Dermis microvascular lymphatic vessel endothelial cell (primary cell): ENCODE data around the gene DTNB. TPM values are rescaled to one million over a fixed set of nuclear protein-coding genes. Genes with fewer than 3 reads are reported as not detected.

Experiments
- DNase-seq, 2 donors: peaks; one replicate each; pipeline versions ENCODE4 v3.0.0 to v3.0.0-alpha.2; 2010; ENCODE audit warnings: low read depth in 2 of 2
- total RNA-seq: library from RNA; depleted of rRNA; stranded (reverse); fragments of >200 nt; gene quantifications from 2 replicates; pipeline ENCODE4 v1.2.1, GENCODE V29; 2014

DTNB gene
- total RNA-seq, 1 donor from 2014 or later: 4.9 TPM

GRCh38 chr2:25389161-25389560, 284.2 kb downstream of the DTNB start:
- DNase-seq: no peak

GRCh38 chr2:25388491-25388890, 284.9 kb downstream of the DTNB start:
- no peak for DNase-seq

DNA sequence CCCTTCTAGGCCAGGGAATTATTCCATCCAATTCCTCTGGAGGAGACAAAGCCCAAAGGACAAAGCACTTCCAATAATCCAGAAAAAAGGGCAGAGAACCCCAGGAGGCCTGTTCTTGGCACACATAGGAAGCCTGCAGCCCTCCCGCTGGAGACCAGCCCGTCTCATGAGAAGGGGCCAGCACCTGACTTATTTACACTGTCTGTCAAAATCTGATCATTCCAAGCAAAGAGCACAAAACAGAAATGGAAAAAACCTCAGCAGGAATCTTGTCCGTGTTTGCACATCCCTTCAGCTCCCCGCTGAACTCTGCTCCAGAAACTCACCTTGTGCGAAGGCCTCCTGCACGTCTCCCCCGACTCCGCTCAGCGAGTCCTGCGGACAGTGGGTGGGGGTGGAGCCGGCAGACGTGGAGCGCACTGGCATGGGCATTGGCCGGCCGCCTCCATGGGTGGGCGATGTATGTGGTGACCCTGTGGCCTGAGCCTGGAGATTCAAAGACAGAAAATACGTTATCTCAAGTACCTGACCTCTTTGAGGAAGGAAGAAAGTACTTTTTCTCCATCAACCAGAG, 285.4 kb downstream of the DTNB start:
- no peak for DNase-seq

DNA sequence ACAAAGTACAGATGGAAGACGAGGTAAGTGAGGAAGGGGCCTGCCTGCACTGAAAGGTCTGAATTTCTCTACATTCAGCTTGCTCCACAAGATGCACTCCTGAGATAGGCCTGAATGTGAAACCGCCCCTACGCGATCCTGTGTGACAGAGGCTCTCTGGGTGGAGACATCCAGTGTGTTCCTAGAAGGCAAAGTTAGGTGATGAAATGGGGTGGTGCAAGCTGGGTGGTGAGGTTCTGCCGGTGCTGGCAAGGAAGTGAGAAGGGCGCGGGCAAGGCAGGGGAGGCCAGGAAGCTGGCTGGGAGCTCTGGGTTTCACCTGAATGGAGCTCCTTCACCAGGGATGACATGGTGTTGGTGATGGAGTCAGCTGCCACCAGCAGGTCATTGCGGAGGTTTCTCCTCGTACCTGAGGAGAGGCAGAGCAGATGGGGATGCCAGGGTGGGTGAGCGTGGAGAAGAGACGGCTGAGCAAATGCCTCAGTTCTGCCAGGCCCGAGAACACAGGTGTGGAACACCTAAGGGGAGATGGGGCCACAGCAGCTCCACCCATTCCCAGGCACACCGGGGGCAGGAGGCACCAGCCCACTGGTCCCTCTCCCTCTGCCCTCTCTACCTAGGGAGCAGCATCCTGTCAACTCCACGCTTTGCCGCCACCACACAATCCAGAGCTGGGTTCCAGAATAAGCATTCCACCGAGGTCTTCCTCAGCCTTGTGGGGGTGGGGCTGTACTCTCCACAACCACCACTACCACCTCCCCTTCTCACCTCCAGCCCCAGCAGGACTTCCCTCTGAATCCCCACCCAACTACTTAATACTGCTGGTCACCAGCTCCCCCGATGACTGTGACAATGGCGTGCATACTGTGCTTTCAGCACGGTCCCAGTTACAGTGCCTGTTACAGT, 286.2 kb downstream of the DTNB start:
- no peak for DNase-seq

GRCh38 chr2:25385910-25386309, 287.5 kb downstream of the DTNB start:
- DNase-seq: no peak

GRCh38 chr2:25383806-25384205, 289.6 kb downstream of the DTNB start:
- DNase-seq: no peak

GRCh38 chr2:25381502-25381901, 291.9 kb downstream of the DTNB start:
- no peak for DNase-seq

DNA sequence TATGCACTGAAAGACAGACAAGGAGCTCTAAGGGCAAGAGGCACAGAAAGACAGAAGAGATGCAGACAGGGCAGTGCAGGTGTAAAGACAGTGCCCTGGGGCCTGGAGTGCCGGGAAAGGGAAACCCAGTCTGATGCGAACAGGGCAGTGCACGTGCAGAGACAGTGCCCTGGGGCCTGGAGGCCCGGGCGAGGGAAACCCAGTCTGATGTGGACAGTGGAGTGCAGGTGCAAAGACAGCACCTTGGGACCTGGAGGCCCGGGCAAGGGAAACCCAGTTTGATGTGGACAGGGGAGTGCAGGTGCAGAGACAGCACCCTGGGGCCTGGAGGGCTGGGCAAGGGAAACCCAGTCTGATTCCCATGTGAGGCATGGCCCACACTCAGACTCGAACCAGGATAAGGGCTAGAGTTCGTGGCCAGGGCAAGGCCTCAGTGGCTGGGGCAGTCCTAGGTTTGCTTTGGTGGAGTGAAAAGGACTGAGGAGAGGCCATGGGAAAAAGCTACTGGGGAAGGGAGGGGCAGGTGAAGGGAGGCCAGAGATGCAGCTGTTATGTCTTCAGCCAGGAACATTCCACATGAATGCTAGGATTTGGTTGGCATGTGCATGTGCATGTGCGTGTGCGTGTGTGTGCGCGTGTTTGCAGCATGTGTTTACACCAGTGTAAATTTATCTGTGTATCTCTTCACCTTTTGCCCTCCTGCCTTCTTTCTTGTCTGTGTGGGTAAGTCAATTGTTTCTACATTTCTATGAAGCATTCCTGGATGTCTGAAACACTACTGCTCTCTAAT, 292.6 kb downstream of the DTNB start:
- DNase-seq: no peak

DNA sequence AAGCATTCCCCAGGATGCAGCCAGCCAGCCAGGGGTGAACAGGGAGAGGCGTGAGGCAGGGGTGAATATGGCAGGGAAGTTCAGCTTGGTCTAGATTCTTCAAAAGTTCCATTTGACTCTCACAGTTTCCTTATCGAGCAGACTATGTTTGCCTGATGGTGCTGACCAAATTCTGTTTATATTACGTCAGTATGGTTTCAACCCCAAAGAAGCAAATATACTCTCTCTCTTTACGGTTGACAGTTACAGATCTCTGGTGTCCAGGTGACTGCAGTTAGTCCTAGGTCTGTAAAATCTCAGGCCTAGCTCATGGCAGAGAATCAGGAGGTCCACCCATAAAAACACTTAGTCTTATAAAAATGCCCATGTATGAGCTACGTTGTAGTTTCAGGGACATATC, 293.4 kb downstream of the DTNB start:
- no peak for DNase-seq

DNA sequence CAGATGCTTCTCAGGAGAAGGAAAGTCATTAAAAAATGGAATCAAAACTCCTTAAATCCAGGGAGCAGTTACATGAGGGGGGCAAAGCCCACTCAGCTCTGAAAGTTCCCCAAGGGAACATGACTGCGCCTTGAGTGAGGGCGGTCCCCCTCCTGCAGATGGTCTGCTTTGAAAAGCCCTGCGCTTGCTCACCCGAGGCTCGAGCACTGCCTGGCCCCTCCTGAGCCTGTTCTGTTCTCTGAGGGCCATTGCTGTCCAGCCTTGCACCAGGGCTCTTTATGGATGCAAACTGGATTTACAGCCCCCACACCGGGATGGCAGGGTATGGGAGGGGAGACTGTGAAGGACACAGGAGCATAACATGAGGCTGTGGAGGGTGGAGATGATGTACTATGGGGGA, 293.8 kb downstream of the DTNB start:
- DNase-seq: no peak

GRCh38 chr2:25378731-25379490, 294.5 kb downstream of the DTNB start:
- peak in 1 of 2 donors; percentile 9 for DNase-seq

- no peak for DNase-seq
Measured at GRCh38 chr2:25377822-25378421, 295.5 kb downstream of the DTNB start.

GRCh38 chr2:25376750-25377621, 296.4 kb downstream of the DTNB start:
- DNase-seq: peak; percentile 14 to 79

GRCh38 chr2:25375989-25376545, 297.3 kb downstream of the DTNB start:
- no peak for DNase-seq

DNA sequence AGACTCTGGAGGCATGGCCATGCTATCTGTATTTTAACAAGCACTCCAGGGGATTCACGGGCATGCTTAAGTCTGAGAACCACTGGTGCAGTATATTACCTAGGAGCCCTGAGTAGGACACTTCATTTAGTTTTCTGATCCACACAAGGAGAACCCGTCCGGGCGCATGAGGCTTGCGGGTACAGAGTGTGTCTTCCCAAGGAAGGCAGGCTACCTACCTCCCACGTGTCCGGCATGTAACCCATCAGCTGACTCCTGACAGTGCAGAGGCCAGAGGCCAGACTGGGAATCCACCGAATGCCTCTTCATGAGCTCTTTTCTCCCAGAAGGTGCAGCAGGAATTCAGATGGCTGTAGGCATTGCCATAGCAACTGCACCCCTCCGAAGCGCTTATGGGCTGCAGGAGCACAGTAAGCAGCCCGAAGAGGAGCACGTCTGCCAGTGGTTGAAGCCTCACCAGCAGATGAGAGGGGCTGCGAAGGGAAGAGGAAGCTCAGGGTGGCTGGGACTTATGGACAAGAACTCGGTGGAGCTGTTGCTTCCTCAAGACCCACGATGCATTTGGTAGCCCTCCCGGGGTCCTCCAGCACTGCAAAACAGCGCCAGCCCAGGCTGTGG, 297.9 kb downstream of the DTNB start:
- DNase-seq: no peak

DNA sequence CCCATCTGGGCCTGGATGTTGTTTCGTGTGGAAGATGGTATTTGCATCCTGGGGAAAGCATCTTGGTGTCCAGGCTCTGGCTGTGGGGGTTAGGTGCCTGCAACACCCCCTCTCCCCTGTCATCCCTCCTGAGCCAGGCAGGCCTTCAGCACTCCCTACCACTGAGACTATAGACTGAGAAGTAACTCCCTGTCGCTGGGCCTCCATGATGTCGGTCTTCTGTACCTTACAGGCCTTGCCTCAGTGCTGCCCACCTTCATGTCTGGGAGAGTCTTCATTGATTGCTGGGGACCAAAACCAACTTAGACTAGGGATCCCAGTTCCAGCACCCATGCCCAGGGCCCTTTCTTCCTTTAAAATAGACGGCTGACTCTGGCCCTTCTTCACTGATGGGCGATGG, 298.6 kb downstream of the DTNB start:
- no peak for DNase-seq

DNA sequence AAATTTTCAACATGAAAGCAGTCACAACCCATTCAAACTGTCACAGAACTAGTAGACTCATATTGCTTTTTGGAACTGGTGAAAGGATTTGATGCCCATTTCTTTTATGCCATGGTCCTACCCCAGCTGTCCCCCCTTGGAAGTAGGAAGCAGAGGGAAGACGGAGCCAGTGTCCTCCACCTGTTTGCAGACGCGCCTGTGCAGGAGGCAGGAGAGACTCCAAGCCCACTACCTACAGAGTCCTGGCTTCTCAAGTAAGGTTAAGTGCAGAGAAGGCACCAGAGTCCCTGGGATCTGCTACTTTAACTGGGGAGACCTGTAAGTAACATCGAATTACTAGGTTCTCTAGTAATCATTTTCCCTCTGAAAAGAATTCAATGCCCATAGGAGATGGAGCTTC, 299.0 kb downstream of the DTNB start:
- no peak for DNase-seq

- DNase-seq: no peak
Measured at GRCh38 chr2:25373269-25373981, 300.0 kb downstream of the DTNB start.
